ENCODE data around the gene NF2.

DNA sequence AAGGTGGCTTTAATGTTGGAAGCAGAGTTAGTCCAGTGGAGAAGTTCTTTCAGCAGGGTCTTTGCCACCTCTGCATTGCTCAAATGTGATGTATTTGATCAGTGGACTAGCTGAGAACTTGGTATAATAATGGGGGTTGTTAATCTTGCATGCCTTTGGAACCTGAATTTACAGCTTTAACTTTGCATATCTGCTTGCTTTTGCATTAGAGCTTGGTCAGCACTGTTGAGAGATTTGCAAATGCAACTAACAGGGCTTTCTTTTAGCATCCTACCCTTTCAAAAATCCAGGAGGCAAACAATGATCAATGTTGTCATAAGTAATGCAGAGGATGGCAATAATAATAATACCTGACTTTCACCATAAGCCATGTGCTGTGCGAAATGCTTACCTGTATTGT is 48.2 kb downstream of the NF2 start:
- TF ChIP-seq CTCF (IDR thresholded peaks at IDR 0.05; ENCODE audit: low read depth, low read length, poor library complexity, severe bottlenecking) = no peak
- TF ChIP-seq EZH2phosphoT487 (IDR thresholded peaks at IDR 0.05; ENCODE audit: borderline replicate concordance, low read length) = no peak
